Ishikawa (cell line): ENCODE data around the gene CCDC106.

ENCODE experiments used
- EP300 ChIP-seq: IDR thresholded peaks from 2 replicates; pipeline ENCODE4 v1.6.1; 2012; ENCODE audit warnings: borderline replicate concordance
- MAX ChIP-seq: IDR thresholded peaks from 2 replicates; pipeline ENCODE4 v1.6.1; 2012
- RAD21 ChIP-seq: IDR thresholded peaks from 2 replicates; pipeline ENCODE4 v1.6.1; 2012; ENCODE audit warnings: low read depth
- TEAD4 ChIP-seq: IDR thresholded peaks from 2 replicates; pipeline ENCODE4 v1.6.1; 2012

- TF ChIP-seq RAD21 (no peak), TEAD4 (no peak), EP300 (no peak), MAX (no peak)
Measured at GRCh38 chr19:55645512-55645881, 2.5 kb upstream of the CCDC106 start.
